Skeletal muscle tissue (tissue), 4 donors: ENCODE data around the gene ZBP1. TPM values are rescaled to one million over a fixed set of nuclear protein-coding genes. Genes with fewer than 3 reads are reported as not detected.

ENCODE experiments used
- H3K27ac ChIP-seq: one replicate; pipeline ENCODE4 v1.7.0; 2013; ENCODE audit warnings: mild to moderate bottlenecking, low read depth, low read length, inconsistent platforms
- H3K27me3 ChIP-seq, 3 donors: one replicate each; pipeline ENCODE4 v1.7.0; 2013; ENCODE audit warnings: low read length in 3 of 3; ENCODE audit not compliant: control insufficient read depth in 3 of 3, insufficient read depth in 3 of 3
- H3K36me3 ChIP-seq, 3 donors: one replicate each; pipeline ENCODE4 v1.7.0; 2013; ENCODE audit warnings: low read length in 3 of 3; ENCODE audit not compliant: control insufficient read depth in 3 of 3, insufficient read depth in 3 of 3
- H3K4me1 ChIP-seq, 3 donors: one replicate each; pipeline ENCODE4 v1.7.0; 2013; ENCODE audit warnings: low read length in 3 of 3, mild to moderate bottlenecking in 3 of 3; ENCODE audit not compliant: control insufficient read depth in 3 of 3, insufficient read depth in 3 of 3
- H3K4me3 ChIP-seq, 3 donors: one replicate each; pipeline ENCODE4 v1.7.0; 2013; ENCODE audit warnings: low read length in 3 of 3
- H3K9ac ChIP-seq, 3 donors: one replicate each; pipeline ENCODE4 v1.7.0; 2013; ENCODE audit warnings: low read length in 3 of 3, mild to moderate bottlenecking in 3 of 3, moderate library complexity in 2 of 3, low read depth in 1 of 3
- H3K9me3 ChIP-seq, 3 donors: one replicate each; pipeline ENCODE4 v1.7.0; 2013; ENCODE audit warnings: low read length in 3 of 3; ENCODE audit not compliant: control insufficient read depth in 3 of 3
- total RNA-seq: library from RNA; depleted of rRNA; stranded (reverse); fragments of >200 nt; gene quantifications from one replicate; pipeline ENCODE4 v1.2.3, GENCODE V29; 2014
- donor health status: Osteomylitis.

Gene ZBP1
- total RNA-seq, 1 donor from 2014 or later, result under 0.01 TPM

DNA sequence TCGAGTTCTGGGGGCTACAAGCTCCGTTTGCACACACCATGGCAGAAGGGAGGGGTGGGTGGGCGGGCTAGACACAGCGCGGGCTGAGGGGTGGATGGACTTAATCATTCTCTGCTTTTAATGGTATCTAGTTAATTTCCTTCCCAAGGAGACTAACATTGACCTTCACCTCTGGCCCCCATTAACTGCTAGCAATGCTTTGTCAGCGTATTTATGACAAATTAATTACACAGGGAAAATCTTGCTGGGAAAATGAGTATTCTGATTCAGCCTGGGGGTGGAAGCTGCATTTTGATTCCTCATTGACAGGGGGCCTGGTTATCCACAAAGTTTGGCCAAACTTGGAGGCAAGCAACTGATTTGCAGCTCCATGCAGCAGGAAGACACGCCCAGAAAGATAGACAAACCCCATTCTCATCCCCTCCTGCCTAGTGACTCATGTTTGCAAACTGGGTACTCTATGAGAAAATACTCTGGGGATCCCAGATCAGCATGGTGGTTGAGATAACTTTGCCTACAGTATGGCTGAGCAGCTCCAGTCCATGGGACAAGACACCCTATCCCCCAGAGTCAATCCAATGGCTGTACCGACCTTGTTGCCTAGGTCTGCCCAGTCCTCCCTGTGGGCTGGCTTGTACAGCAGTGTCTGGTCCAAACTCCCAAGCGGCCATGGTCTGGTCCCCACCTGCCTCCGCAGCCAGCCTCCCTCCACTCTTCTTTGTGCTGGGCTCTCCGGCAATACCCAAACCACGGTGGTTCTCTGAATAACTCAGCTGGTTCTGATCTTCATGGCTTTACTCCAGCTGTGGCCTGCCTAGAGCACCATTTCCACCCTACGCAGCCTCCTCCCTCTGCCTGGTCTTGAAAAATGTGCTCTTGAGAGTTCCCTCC, 19.7 kb downstream of the ZBP1 start:
- H3K4me3 ChIP-seq, result no peak overlapping the region
- H3K9me3 ChIP-seq, result no peaks in the 10 kb centered on the region
- no peaks in the 10 kb centered on the region for H3K36me3 ChIP-seq
- H3K9ac ChIP-seq, result no peak overlapping the region
- no peak overlapping the region for H3K27ac ChIP-seq
- H3K4me1 ChIP-seq, result peaks cover 0 to 3% (median 0%) of the 10 kb centered on the region in 3 donors
- H3K27me3 ChIP-seq, result peaks cover 0 to 4% (median 3%) of the 10 kb centered on the region in 3 donors

DNA sequence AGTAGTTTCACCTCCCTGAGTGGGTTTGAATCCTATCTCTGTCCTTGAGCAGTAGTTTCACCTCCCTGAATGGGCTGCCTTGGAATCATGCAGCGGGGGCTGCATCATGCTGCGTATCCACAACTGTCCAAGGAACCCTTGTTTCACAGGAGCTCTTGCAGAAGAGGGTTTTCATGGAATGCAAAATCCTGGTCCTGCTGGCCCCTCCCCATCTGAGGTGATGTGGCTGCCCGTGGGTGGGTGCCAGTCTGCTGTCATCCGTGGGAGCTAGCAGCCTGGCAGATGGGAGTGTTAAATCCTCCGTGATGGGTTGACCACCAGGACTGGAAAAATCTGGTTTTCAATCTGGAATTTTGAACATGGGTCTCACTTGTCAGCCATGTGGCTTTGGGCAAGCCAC, 21.7 kb downstream of the ZBP1 start:
- Histone ChIP-seq H3K27me3 (peaks cover 0 to 12% (median 8%) of the 10 kb centered on the region in 3 donors), H3K36me3 (no peaks in the 10 kb centered on the region), H3K9ac (no peak overlapping the region), H3K4me1 (peaks cover 0 to 3% (median 0%) of the 10 kb centered on the region in 3 donors), H3K4me3 (no peak overlapping the region), H3K9me3 (no peaks in the 10 kb centered on the region), H3K27ac (no peak overlapping the region)

DNA sequence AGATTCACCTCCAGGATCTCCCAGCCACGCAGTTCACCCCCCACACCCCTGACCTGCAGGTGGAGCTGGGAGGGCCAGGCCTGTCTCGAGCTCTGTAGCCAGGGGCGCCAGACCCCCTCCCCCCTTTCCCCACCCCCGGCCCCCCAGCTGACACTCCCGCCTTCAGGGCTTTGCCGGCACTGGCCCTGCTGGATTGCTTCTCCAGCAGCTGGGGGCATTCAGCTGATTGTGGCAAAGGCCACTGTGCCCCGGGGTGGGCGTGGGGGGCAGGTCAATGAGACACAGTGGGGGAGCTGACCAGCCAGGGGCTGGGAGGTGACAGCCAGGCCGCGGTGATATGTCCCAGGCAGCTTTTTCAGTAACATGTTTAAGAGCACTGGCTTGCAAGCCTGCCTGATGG, 22.2 kb downstream of the ZBP1 start:
- Histone ChIP-seq H3K9me3 (no peaks in the 10 kb centered on the region), H3K36me3 (no peaks in the 10 kb centered on the region), H3K4me1 (peaks cover 0 to 3% (median 0%) of the 10 kb centered on the region in 3 donors), H3K27ac (no peak overlapping the region), H3K27me3 (peaks cover 0 to 15% (median 8%) of the 10 kb centered on the region in 3 donors), H3K4me3 (no peak overlapping the region), H3K9ac (no peak overlapping the region)

DNA sequence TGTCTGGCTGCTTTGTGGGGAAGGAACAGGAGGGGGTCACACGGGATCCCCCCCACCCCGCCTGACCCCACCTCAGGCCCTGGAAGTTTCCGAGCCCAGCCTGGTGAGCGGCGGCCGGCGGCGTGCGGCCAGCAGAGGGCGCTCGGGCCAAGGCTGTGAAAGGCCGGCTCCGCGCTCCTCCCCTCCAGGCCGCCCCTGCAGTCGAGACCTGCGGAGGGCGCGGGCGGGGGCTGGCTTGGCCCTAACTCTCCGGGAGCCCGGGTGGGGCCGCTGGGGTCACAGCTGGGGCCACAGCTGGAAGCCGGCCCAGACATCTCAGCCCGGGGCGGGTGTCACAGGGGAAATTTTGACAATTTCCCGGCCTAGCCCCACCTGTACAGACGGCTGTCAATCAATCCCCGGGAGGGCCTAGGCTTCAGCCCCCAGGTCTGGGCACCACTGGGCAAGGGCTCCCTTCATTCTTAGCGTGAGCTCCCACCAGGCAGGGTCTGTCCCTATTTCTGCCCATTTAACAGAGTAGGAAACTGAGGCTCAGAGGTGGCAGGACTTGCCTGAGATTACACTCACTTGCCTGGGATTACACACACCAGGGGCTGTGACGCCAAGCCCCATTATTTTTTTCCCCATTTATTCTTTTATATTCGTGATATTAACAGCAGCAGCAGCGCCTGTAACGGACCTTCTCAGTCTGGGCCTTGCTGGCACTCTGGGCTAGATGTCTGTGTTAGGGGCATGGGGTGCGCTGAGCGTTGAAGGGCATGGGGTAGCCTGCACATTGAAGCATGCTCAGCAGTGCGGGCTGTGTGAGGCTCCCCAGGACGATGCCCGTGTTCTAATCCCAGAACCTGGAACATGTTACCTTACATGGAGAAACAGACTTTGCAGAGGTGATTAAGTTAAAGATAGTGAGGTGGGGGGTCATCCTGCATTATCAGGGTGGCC, 23.0 kb downstream of the ZBP1 start:
- Histone ChIP-seq H3K4me3 (no peak overlapping the region), H3K27me3 (peaks cover 0 to 15% (median 4%) of the 10 kb centered on the region in 3 donors), H3K27ac (no peak overlapping the region)

DNA sequence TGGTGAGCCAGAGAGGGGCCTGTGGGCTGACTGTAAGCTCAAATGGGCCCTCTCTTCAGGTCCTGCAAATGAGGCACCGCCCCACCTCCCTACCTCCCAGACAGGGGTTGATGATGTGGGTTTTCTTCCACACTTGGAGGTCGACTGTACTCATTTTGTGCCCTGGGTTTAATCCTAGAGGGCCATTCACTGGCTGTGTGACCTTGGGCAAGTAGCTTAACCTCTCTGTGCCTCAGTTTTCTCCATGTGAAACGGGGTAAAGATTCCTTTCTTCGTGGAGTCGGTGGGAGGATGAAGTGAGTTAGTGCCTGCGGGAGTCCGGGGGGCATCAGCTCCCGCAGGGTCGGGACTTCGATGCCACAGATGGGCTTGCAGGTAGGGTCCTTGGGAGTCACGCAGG, 23.9 kb downstream of the ZBP1 start:
- no peaks in the 10 kb centered on the region for H3K36me3 ChIP-seq
- no peaks in the 10 kb centered on the region for H3K9me3 ChIP-seq
- no peak overlapping the region for H3K9ac ChIP-seq
- H3K4me3 ChIP-seq, result no peak overlapping the region
- H3K4me1 ChIP-seq, result peaks cover 0 to 3% (median 0%) of the 10 kb centered on the region in 3 donors
- no peak overlapping the region for H3K27ac ChIP-seq
- peaks cover 0 to 15% (median 4%) of the 10 kb centered on the region in 3 donors for H3K27me3 ChIP-seq

More for the DNA sequence above, 23.0 kb downstream of the ZBP1 start:
- H3K9ac ChIP-seq, result no peak overlapping the region
- peaks cover 0 to 3% (median 0%) of the 10 kb centered on the region in 3 donors for H3K4me1 ChIP-seq
- no peaks in the 10 kb centered on the region for H3K36me3 ChIP-seq
- no peaks in the 10 kb centered on the region for H3K9me3 ChIP-seq

DNA sequence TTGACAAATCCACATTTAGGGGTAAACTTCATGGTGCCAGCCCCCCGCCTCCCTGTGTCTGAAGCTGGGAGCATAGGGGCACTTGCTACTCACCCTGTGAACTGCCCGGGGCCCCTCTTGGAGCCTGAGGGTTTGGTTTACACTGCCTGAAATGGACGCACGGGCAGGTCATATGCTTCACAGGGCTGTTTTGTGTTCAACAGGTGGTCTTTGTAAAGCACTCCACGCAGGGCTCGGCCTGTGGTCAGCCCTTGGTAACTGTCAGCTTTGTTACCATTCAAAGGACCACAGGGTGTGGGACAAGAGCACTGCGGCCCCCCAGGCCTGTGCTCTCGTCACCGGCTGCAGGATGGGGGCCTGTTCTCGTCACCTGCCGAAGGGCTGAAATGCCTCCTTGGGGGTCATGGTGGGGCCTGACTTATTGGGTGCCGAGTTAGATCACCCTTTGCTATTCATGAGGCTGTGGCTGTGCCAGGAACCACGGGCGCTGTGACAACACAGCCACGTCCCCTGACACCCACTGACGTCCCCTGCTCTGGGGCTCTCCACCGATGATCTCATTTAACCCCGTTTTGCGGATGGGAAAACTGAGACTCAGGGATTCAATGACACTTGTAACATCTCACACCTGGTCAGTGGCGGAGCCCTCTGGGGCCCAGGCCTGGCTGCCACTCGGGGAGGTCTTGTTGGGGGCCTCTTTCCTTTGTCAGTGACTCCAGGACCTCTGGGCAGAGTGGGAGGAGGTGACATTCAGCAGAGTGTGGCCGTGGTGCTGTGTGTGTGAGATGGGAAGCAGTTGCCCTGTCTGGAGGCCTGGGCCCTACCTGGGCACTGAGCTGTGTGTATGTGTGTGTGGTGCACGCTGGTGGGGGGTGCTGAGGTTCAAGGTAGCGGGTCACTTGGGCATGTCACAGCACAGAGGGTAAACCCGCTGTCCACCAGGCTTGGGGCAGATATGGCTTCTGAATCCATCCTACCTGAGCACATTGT, 24.9 kb downstream of the ZBP1 start:
- Histone ChIP-seq H3K27ac (no peak overlapping the region), H3K27me3 (peaks cover 0 to 18% (median 4%) of the 10 kb centered on the region in 3 donors), H3K9ac (no peak overlapping the region), H3K36me3 (no peaks in the 10 kb centered on the region), H3K4me3 (no peak overlapping the region), H3K4me1 (peaks cover 0 to 3% (median 0%) of the 10 kb centered on the region in 3 donors), H3K9me3 (no peaks in the 10 kb centered on the region)

- Histone ChIP-seq H3K9ac (no peak overlapping the region), H3K9me3 (no peaks in the 10 kb centered on the region), H3K4me1 (peaks cover 0 to 3% (median 0%) of the 10 kb centered on the region in 3 donors), H3K36me3 (no peaks in the 10 kb centered on the region), H3K4me3 (no peak overlapping the region), H3K27ac (no peak overlapping the region), H3K27me3 (peaks cover 0 to 18% (median 4%) of the 10 kb centered on the region in 3 donors)
These were observed 25.9 kb downstream of the ZBP1 start for GRCh38 chr20:57594092-57594951.

DNA sequence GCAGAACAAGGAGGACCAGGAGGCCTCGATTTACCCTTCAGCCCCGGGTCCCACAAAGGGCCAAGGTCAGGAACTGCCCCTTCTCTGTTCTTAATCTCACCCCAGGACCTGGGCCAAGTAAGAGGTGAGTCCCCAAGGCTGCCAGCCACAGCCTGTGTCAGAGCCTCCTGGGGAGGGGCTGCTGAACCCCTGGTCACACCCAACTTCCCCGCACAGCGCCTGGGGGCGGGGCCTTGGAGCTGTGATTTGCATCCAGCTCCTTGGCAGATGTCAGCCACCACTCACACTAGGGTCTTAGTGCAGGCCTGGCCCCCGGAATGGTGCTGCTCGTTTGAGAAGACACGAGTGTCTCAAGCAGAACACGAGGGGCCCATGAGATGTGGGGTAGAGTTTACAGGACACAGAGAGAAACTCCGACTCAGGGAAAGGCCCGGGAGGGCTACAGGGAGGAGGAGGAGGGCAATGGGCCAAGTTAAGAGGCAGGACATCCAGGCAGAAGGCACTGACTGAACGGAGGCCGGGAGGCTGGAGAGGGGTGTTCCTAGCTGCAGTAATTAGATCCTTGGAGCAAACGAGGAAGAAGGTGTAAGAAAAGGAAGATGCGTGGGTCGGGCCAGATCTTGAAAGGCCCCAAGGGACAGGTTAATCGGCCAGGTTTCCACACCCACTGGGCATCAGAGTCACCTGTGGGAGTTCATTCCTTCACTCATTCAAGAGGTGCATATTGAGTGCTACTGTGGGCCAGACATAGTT, 26.9 kb downstream of the ZBP1 start:
- peaks cover 4 to 18% (median 5%) of the 10 kb centered on the region in 3 donors for H3K27me3 ChIP-seq
- H3K27ac ChIP-seq, result no peak overlapping the region
- no peaks in the 10 kb centered on the region for H3K9me3 ChIP-seq
- peaks cover 0 to 3% (median 0%) of the 10 kb centered on the region in 3 donors for H3K4me1 ChIP-seq
- no peak overlapping the region for H3K4me3 ChIP-seq
- H3K36me3 ChIP-seq, result no peaks in the 10 kb centered on the region
- no peak overlapping the region for H3K9ac ChIP-seq
